ENCODE results near the gene BCAS1.

BCAS1 gene

DNA sequence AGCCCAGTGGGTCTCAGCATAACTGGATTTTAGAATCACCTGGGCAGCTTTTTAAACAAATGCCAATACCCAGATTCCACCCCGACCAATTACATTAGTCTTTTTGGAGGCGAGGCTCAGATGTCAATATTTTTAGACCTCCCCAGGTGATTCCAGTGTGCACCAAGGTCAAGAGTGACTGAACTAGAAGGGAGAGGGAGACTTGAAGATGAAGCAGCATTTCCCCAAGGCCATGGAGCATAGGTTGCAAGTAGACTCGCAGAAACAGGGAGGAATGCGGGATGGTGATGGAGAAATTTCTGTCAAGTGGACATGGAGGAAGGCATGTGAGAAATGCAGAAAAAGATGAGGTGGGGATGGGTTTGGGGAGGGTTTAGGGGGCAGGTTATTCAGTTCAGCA is 64.9 kb downstream of the BCAS1 start:
- TF ChIP-seq POU6F1 (CRISPR knock-in tag; IDR thresholded peaks at IDR 0.05; ENCODE audit: borderline replicate concordance, low read depth) (no peak), CSDC2 (CRISPR knock-in tag; IDR thresholded peaks at IDR 0.05) (no peak), TOX (CRISPR knock-in tag; IDR thresholded peaks at IDR 0.05; ENCODE audit: borderline replicate concordance) (no peak), ARNTL (CRISPR knock-in tag; IDR thresholded peaks at IDR 0.05; ENCODE audit: borderline replicate concordance, low read depth) (no peak), ZFP30 (CRISPR knock-in tag; IDR thresholded peaks at IDR 0.05) (no peak), SNAI2 (CRISPR knock-in tag; IDR thresholded peaks at IDR 0.05) (no peak), PPARA (CRISPR knock-in tag; IDR thresholded peaks at IDR 0.05; ENCODE audit: borderline replicate concordance) (no peak), ZNF8 (CRISPR knock-in tag; IDR thresholded peaks at IDR 0.05) (no peak), RARB (CRISPR knock-in tag; IDR thresholded peaks at IDR 0.05) (no peak), OSR1 (CRISPR knock-in tag; IDR thresholded peaks at IDR 0.05) (no peak), GLIS3 (CRISPR knock-in tag; IDR thresholded peaks at IDR 0.05) (no peak), CSRNP3 (CRISPR knock-in tag; IDR thresholded peaks at IDR 0.05) (no peak), ZNF565 (CRISPR knock-in tag; conservative IDR thresholded peaks at IDR 0.05; ENCODE audit: low read depth) (no peak), ZNF70 (CRISPR knock-in tag; IDR thresholded peaks at IDR 0.05) (no peak), ESRRG (CRISPR knock-in tag; IDR thresholded peaks at IDR 0.05) (no peak), ISL1 (CRISPR knock-in tag; IDR thresholded peaks at IDR 0.05) (no peak)
- TF ChIP-seq, protein P1, sequence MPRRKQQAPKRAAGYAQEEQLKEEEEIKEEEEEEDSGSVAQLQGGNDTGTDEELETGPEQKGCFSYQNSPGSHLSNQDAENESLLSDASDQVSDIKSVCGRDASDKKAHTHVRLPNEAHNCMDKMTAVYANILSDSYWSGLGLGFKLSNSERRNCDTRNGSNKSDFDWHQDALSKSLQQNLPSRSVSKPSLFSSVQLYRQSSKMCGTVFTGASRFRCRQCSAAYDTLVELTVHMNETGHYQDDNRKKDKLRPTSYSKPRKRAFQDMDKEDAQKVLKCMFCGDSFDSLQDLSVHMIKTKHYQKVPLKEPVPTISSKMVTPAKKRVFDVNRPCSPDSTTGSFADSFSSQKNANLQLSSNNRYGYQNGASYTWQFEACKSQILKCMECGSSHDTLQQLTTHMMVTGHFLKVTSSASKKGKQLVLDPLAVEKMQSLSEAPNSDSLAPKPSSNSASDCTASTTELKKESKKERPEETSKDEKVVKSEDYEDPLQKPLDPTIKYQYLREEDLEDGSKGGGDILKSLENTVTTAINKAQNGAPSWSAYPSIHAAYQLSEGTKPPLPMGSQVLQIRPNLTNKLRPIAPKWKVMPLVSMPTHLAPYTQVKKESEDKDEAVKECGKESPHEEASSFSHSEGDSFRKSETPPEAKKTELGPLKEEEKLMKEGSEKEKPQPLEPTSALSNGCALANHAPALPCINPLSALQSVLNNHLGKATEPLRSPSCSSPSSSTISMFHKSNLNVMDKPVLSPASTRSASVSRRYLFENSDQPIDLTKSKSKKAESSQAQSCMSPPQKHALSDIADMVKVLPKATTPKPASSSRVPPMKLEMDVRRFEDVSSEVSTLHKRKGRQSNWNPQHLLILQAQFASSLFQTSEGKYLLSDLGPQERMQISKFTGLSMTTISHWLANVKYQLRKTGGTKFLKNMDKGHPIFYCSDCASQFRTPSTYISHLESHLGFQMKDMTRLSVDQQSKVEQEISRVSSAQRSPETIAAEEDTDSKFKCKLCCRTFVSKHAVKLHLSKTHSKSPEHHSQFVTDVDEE (CRISPR knock-in tag; IDR thresholded peaks at IDR 0.05) = no peak
- TF ChIP-seq, protein P2, sequence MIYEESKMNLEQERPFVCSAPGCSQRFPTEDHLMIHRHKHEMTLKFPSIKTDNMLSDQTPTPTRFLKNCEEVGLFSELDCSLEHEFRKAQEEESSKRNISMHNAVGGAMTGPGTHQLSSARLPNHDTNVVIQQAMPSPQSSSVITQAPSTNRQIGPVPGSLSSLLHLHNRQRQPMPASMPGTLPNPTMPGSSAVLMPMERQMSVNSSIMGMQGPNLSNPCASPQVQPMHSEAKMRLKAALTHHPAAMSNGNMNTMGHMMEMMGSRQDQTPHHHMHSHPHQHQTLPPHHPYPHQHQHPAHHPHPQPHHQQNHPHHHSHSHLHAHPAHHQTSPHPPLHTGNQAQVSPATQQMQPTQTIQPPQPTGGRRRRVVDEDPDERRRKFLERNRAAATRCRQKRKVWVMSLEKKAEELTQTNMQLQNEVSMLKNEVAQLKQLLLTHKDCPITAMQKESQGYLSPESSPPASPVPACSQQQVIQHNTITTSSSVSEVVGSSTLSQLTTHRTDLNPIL (CRISPR knock-in tag; IDR thresholded peaks at IDR 0.05; ENCODE audit: low read depth) = no peak
- ATAC-seq = no peak

GRCh38 chr20:54004445-54004844 is 65.9 kb downstream of the BCAS1 start:
- no peak for ATAC-seq
- TF ChIP-seq TCF4 (CRISPR knock-in tag; IDR thresholded peaks at IDR 0.05; ENCODE audit: borderline replicate concordance) (no peak), ZNF70 (CRISPR knock-in tag; IDR thresholded peaks at IDR 0.05) (no peak), ZC3H10 (CRISPR knock-in tag; IDR thresholded peaks at IDR 0.05) (no peak), ZFP3 (CRISPR knock-in tag; IDR thresholded peaks at IDR 0.05) (no peak), BACH2 (CRISPR knock-in tag; IDR thresholded peaks at IDR 0.05; ENCODE audit: borderline replicate concordance) (no peak), TOX (CRISPR knock-in tag; IDR thresholded peaks at IDR 0.05; ENCODE audit: borderline replicate concordance) (no peak), POU6F1 (CRISPR knock-in tag; IDR thresholded peaks at IDR 0.05; ENCODE audit: borderline replicate concordance, low read depth) (no peak), CSRNP3 (CRISPR knock-in tag; IDR thresholded peaks at IDR 0.05) (no peak), CSDC2 (CRISPR knock-in tag; IDR thresholded peaks at IDR 0.05) (no peak), PPARA (CRISPR knock-in tag; IDR thresholded peaks at IDR 0.05; ENCODE audit: borderline replicate concordance) (no peak), ZFP30 (CRISPR knock-in tag; IDR thresholded peaks at IDR 0.05) (no peak), ESRRG (CRISPR knock-in tag; IDR thresholded peaks at IDR 0.05) (no peak)
- TF ChIP-seq, protein P1 (CRISPR knock-in tag; IDR thresholded peaks at IDR 0.05) = no peak
- TF ChIP-seq, protein P2 (CRISPR knock-in tag; IDR thresholded peaks at IDR 0.05; ENCODE audit: low read depth) = no peak
